T follicular helper cell (primary cell): ENCODE data around the gene PPARD.

ENCODE experiments used
- DNase-seq: peaks from one replicate; pipeline ENCODE4 v3.0.0-alpha.2; 2020; ENCODE audit warnings: low read depth

PPARD gene

DNA sequence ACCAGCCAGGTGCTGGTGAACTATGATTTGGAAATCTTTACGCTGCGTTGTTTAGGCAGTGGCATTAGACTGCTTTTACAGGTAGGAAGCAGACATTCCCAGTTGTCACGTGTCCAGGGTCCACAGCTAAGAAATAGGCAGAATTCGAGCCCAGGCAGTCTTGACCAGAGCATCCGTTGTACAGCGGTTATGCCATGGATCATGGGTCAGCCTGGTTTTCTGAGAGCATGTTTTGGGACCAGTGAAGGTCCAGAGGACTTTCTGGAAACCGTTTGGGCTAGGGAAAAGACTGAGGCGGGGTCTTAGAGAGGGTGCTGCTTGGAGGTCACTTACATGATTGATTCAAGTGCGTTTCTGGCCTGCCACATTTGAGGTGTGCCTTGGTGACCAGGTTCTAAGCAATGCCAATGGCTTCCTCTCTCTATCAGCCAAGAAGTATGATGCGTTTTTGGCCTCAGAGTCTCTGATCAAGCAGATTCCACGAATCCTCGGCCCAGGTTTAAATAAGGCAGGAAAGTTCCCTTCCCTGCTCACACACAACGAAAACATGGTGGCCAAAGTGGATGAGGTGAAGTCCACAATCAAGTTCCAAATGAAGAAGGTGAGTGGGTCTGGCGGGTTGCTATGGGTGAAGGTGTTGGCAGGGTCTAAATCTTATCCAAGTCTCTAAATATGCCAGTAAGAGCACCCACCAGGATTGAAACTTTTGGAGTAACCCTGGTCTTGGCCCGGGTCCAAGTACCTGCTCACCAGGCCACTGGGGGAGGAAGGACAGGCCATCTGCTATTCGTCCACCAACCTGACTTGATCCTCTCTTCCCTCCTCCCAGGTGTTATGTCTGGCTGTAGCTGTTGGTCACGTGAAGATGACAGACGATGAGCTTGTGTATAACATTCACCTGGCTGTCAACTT is 127.6 kb downstream of the PPARD start:
- DNase-seq: no peak

DNA sequence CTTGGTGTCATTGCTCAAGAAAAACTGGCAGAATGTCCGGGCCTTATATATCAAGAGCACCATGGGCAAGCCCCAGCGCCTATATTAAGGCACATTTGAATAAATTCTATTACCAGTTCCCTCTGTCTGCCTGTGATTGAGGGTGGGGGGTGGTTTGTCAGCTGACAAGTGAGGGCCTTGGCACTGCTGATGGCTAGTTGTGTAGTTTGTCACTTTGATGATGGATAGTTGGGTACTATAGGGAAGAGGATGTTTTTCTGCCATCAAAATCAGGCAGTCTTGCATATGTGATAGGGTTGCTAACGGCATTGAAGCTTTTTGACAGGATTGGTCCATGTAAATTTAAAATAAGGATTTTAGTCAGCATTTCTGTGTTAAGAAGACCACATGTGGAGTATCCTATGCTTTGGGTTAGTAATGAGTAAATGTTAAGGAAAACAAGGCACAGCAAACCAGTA is 128.3 kb downstream of the PPARD start:
- no peak for DNase-seq

DNA sequence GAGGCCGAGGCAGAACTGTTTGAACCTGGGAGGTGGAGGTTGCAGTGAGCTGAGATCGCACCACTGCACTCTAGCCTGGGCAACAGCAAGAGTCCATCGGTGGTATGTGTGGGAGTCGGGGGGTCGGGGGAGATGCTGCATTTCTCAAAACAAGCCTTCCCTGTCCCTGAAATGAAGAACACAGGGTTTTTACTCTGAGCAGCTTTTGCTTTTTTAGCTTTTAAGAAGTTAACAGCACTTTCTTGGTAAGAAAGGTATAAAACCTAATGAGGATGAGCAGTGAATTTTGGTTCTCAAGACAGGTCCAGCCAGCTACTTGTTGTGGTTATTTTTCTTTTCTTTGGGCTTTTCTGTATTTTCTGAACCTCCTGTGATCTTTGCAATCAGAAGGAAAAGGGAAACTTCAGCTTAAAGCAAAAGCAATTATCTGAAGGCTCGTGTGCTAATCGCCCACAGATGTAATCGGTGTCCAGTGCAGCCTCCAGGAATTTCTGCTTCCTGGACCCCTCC is 129.5 kb downstream of the PPARD start:
- DNase-seq: no peak

DNA sequence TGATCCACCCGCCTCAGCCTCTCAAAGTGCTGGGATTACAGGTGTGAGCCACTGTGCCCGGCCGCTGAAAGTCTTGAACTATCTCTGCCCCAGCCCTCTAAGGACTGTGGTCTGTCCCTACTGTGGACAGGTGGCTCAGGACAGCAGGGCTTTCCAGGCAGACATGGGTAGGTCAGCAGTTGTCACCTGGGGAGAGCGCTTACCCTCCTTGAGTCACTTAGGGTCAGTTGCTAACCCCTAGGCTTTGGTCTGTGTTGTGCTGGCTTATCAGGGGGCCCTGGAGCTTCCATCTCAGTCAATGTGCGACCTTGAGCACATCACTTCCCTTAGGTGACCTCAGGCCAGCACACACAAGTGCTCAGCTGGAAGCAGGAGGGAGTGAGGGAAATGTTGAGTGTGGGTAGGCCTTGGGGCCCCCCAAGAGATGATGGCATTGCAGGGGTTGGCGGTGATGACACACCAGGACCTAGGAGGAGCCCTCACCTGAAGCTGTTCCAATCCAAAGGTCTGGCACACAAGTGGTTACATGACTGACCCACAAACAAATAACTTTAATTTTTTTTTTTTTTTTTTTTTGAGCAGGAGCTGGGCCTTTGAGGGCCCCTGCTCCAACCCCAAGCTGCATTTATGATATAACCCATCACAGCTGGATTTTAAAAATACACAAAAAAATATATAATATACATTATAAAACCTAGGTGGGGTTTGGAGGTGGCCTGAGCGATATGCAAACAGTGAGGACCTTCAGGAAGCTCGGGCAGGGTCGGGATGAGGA is 130.9 kb downstream of the PPARD start:
- DNase-seq: no peak

DNA sequence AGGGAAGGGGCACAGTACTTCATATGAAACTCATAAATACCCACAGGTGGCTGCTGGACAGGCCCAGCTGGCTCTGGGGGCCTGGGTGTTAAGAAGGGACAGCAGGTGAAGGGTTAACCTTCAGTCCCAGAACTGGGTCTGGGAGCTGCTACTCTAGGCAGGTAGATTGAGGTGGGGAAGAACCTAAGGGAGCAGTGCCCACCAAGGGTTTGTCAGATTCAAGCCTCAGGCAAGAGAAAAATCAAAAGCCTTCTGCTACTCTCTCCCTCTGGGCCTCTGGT is 131.4 kb downstream of the PPARD start:
- DNase-seq: no peak

DNA sequence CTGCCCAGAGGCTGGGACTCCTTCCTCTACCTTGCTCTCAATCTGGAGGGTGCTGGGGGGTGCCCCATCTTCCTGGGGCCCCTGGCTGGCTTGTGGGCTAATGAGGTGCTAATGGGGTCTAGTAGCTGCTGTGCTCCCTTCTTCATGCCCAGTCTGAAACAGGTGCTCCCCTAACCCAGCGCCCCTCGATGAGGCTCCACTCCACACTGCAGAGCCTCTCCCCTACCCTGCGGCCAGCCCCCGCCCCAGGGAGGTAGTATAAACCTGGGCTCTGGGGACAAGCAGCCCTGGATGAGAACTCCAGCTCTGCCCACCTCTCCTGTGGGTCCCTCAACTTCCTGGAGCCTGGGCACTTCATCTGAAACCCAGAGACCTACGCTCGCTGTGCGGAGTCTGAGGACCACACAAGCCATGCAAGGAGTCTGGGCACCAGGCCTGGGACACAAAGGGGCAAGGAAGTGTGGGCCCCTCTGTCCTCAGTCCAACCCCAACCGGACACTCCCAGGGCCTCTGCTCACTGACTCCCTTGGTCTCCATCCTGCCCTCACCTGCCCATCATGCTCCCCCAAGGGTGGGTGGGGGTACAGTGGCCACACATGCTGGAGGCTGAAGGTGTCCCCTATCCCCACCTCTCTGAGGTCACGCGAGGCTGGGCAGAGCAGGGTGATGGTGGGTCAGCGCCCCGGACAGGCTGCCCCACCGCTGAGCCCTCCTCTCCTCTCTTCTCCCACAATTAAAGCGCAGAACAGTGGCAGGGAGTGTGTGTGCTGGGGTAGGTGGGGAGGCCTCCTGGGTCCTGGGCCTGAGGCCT is 132.0 kb downstream of the PPARD start:
- no peak for DNase-seq

DNA sequence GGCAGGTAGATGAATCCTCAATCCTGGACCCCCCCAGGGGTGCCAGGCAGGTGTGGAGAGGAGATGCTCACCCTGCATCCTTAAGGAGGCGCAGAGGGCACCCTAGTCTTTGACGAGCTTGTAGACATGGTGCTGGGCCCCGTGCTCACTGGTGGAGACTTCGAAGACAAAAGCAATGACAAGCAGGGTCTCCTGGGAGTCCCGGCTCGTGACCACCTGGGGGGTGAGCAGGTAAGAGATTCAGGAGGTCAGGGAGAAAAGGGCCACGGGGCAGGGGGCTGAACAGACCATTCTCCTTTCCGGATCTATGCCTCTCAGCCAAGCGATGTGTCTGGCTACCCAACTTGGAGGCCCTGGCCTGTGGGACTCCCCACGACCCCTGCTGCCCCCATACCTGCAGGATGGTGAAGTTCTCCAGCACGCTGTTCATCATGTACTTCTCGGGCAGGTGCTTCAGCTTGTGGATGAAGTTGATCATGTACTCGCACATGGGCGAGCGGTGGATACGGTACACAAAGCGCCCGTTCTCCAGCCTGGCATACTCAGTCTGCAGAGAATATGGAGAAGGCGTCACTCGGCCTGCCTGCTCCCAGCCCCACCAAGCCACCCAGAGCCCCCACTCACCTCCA is 132.7 kb downstream of the PPARD start:
- no peak for DNase-seq

DNA sequence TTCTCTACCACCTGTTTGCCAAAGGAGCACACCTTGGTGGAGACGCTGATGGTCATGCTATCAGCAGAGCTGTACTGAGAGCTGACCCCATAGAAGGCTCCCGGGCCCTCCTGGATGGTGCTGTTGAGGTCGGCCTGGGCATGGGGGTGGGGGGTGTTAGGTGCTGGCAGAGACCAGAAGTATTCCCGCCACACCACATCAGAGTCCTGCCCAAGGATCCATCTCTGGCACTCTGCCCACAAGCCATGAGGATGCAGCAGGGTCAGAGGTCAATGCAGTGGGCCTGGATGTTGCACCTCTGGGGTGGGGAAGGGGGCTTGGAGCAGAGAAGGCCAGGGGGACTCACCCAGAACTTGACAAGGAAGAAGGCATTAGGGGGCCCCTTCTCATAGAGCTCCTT is 133.2 kb downstream of the PPARD start:
- no peak for DNase-seq

DNA sequence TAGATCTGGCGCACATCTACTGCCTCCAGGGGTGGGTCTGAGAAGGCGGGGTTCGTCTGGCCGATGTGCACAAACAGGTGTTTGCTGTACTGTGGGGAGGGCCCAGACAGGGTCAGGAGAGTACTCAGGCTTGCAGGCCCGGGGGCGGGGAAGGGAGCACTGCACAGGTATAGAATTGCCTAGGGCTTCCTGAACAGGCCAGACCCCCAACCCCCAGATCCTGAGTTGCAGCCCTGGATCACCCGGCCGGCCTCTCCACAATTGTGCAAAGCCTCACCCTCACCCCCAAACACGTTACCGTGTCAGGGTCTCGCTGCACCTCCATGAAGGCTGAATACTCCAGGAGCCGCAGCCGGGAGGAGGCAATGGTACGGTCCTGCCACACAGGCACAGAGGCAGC is 133.6 kb downstream of the PPARD start:
- DNase-seq: no peak

DNA sequence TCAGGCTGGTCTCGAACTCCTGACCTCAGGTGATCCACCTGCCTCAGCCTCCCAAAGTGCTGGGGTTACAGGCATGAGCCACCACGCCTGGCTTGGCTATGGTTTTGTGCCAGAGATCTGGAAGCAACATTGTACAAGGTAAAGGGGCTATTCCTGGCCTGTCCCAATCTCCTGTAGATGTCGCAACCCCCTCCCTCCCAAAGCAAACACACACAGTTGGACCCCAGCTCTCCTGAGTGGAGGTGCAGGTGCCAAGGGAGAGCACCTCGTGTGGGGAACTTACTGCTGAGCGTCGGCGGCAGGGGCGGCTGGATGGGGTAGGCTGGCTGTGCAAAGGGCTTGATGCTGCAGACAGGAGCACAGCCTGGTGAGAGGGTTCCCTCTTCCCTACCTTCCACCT is 134.7 kb downstream of the PPARD start:
- DNase-seq: no peak
